ENCODE data around the gene ABHD15. TPM values are rescaled to one million over a fixed set of nuclear protein-coding genes. Genes with fewer than 3 reads are reported as not detected.

ABHD15 gene, protein sequence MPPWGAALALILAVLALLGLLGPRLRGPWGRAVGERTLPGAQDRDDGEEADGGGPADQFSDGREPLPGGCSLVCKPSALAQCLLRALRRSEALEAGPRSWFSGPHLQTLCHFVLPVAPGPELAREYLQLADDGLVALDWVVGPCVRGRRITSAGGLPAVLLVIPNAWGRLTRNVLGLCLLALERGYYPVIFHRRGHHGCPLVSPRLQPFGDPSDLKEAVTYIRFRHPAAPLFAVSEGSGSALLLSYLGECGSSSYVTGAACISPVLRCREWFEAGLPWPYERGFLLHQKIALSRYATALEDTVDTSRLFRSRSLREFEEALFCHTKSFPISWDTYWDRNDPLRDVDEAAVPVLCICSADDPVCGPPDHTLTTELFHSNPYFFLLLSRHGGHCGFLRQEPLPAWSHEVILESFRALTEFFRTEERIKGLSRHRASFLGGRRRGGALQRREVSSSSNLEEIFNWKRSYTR
- 1 to 10 TPM; 7.0 to 7.6 (median 7.6) TPM for polyA plus RNA-seq (ENCODE audit: insufficient read length in 4 of 4)

DNA sequence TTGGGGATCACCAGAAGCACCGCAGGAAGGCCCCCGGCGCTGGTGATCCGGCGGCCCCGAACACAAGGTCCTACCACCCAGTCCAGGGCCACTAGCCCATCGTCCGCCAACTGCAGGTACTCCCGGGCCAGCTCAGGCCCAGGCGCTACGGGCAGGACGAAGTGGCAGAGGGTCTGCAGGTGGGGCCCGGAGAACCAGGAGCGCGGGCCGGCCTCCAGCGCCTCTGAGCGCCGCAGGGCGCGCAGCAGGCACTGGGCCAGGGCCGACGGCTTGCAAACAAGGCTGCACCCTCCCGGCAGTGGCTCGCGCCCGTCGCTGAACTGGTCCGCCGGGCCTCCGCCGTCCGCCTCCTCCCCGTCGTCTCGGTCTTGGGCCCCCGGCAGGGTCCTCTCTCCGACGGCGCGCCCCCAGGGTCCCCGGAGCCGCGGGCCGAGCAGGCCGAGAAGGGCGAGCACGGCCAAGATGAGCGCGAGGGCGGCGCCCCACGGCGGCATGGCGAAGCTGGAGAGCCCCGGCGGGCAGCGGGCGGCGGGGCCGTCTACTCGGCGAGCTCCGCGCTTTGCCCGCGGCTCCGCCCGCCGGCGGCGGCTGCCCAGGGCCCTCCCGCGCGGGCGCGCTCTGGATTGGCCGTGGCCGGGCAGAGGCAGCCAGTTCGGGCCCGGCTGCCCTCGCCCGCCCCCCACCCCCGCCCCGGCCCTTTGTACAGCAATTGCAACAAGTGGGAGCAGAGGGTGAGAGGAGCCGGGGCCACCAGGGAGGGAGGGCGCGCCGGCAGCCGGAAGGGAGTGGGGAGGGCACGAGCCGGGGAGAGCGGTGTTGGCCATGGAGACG is at the start of gene ABHD15:
Gene ABHD15, minus strand, starts transcription at position 565 of the 831 bp plus-strand sequence. Its CDS starts 71 bp downstream, at position 494.
- peak in 1 of 4 donors; percentile 55 for DNase-seq (ENCODE audit: low read depth in 4 of 4, low spot score in 3 of 4)

DNA sequence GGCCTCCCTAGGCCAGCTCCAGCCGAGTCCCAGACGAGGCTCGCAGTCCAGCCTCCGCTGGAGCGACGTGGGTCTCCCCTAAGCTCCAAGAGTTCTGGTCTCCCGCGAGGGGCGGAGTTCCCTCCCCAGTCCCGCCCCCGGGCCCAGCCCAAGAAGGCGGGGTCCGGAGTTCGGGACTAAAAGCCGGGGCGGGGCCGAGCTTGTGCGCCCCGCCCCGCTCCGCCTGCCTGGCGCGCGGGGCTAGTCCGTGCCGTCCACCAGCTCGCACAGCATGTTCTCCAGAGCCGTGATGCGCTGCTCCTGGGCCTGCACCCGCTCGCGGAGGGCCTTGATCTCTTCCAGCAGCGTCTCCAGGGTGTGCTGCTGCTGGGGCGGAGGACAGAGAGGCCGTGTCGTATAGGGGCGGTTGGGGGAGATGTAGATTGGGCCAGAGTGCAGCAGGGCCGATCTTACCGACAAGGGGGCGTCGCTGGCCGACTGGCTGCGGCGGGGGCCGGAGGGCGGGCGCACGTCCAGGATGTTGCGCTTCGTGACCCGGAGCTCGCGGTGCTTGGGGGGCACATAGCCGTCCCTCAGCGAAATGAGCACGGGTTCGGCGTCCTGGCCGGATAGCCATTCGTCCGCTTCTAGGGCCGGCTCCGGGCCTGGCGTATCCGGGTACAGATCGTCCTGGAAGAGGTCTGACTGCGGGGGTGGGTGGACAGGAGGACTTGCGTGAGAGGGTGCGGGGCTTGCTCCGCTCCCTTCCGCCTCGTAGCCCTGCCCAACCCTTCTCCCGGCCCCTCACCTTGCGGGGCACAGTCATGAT is 48.9 kb upstream of the ABHD15 start:
- peak in 2 of 4 donors; percentile 71 to 73 for DNase-seq (ENCODE audit: low read depth in 4 of 4, low spot score in 3 of 4)

DNA sequence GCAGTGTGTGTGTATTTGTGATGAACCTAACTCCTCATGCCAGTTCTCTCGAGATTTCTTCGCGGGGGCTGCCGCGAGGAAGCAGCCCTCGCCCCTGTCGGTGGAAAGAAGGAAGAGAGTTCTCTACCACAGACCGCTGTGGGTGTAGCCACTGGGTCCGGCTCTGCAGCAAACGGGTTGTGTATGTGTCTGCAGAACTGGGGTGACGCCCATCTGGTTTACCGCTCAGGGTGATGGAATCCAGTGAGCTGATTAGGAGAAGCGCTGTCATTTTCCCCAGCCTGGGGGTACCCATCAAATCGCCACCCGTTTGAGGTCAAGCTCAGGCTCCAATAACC is 48.2 kb upstream of the ABHD15 start:
- no peak for DNase-seq (ENCODE audit: low read depth in 4 of 4, low spot score in 3 of 4)

- no peak for DNase-seq (ENCODE audit: low read depth in 4 of 4, low spot score in 3 of 4)
These were observed 47.7 kb upstream of the ABHD15 start for GRCh38 chr17:29614349-29615047.

GRCh38 chr17:29613856-29614255 is 47.0 kb upstream of the ABHD15 start:
- DNase-seq (ENCODE audit: low read depth in 4 of 4, low spot score in 3 of 4) = no peak

DNA sequence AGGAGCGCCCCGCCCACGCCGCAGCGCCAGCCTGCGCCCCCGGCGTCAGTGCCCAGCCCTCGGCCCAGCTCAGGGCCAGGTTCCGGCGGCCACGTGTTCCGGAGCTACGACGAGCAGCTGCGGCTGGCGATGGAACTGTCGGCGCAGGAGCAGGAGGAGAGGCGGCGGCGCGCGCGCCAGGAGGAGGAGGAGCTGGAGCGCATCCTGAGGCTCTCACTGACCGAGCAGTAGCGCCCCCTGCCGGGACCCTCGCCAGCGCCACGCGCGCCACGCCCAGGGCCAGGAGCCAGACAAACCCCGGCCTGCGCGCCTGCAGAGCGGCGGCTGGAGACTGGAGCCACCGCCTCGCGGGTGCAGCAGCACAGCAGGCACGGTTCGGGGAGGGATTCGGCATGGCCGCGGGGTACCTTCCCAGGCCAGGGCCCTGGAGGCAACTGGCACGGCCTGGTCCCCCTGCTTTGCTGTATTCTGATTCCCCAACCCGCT is 46.6 kb upstream of the ABHD15 start:
- peak; percentile 79 to 90 (median 82) for DNase-seq (ENCODE audit: low read depth in 4 of 4, low spot score in 3 of 4)

- no peak for DNase-seq (ENCODE audit: low read depth in 4 of 4, low spot score in 3 of 4)
These were observed 45.8 kb upstream of the ABHD15 start for GRCh38 chr17:29612404-29613280.

GRCh38 chr17:29612094-29612403 is 45.2 kb upstream of the ABHD15 start:
- no peak for DNase-seq (ENCODE audit: low read depth in 4 of 4, low spot score in 3 of 4)

DNA sequence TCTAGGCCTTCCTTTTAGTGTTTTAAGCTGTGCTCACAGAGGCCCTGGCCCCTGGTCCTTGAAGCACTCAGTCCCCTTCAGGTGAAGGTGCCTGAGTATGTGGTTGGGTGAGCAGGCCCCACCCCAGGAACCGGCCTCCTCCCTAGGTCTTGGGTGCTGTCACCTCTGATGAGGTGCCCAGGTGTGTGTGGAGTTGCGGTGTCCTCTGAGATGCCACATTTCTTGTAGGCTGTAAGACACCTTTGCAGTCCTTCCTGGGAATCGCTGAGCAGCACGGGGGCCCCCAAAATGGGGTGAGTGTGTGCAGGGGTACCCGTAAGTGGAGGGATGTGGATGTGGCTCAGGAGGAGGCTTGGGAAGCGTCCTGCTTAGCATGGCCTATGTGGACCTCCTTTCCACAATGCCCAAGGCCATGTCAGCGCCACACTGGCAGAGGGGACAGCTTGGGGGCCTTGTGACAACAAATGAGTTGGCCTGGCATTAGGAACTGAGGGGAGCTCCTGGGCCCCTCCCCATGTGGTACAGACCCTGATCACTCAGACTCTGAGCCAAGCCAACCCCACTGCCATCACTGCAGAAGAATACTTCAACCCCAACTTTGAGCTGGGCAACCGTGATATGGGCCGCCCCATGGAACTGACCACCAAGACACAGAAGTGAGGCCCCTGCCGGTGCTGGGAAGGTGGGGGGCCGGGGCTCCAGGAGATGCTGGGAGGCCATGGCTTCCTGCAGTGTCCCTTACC is 44.7 kb upstream of the ABHD15 start:
- no peak for DNase-seq (ENCODE audit: low read depth in 4 of 4, low spot score in 3 of 4)

DNA sequence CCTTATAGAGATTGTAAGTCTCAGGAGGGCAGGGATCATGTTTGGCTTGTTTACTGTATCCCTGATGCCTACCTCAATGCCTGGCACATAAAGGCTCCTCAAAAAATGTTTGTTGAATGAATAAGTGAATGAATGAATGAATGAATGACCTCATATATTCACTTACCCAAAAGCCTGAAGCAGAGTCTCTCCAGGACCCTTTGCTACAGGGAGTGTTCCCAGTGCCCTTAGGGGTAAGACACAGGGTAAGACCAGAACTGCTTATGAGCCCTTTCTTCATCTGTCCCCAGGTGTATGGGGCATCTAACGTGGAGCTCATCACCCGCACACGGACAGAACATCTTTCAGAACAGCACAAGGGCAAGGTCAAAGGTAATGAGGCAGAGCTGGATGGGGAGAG is 43.6 kb upstream of the ABHD15 start:
- no peak for DNase-seq (ENCODE audit: low read depth in 4 of 4, low spot score in 3 of 4)

- no peak for DNase-seq (ENCODE audit: low read depth in 4 of 4, low spot score in 3 of 4)
These were observed 42.1 kb upstream of the ABHD15 start for GRCh38 chr17:29608986-29609385.

GRCh38 chr17:29607557-29608195 is 40.8 kb upstream of the ABHD15 start:
- DNase-seq (ENCODE audit: low read depth in 4 of 4, low spot score in 3 of 4) = no peak

DNA sequence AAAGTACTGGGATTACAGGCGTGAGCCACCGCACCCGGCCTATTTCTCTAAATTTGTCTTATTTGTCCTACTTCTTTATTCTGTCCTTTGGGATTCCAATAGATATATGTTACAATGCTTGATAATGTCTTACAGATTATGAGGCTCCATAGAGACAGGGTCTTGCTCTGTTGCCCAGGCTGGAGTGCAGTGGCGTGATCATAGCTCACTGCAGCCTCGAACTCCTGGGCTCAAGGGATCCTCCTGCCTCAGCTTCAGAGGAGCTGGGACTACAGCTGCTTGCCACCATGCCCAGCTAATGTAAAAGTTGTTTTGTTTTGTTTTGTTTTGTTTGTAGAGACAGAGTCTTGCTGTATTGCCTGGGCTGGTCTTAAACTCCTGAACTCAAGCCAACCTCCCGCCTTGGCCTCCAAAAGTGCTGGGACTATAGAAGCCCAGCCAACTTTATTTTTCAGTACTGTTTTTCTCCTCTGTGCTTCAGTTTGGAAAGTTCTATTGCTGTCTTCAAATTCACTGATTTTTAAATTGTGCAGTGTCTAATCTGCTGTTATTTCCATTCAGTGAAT is 36.4 kb upstream of the ABHD15 start:
- no peak for DNase-seq (ENCODE audit: low read depth in 4 of 4, low spot score in 3 of 4)

DNA sequence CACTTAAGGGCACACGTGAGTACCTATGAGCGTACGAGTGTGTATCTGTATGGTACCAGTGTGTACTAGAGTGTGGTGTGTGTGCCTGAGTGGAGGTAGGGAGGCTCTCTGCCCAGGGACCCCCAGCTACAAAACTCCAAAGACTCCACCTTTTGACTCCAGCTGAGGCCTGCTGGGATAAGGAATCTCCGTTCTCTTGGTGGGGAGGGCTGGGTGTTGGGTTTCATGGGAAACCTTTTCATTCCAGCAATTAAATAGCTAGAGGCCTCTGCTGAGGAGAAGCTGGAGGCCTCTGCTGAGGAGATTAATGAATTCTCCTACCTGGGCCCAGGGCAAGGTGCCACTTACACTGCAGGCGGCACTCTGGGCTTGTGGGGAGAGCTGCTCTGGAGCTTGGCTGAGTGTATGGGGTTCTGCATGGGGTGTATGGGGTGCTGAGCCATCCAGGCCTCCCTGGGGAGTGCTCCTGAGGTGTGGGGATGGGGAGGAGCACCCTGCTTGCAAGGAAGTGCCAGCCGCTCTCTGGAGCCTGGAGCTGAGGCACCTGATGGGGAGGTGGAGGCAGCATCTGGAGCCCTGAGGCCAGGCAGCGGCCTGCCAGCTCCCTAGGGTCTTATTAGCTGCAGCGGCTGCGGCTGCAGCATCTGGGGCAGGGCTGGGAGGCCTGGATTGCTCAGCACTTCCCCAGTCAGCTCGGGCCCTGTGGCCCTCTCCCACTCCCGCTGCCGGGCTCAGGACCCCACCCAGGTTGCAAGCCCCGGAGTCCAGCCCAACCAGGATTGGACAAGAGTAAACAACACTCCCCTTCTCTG is 30.7 kb upstream of the ABHD15 start:
- DNase-seq (ENCODE audit: low read depth in 4 of 4, low spot score in 3 of 4) = no peak

- DNase-seq (ENCODE audit: low read depth in 4 of 4, low spot score in 3 of 4) = no peak
These were observed 30.0 kb upstream of the ABHD15 start for GRCh38 chr17:29596811-29597210.

DNA sequence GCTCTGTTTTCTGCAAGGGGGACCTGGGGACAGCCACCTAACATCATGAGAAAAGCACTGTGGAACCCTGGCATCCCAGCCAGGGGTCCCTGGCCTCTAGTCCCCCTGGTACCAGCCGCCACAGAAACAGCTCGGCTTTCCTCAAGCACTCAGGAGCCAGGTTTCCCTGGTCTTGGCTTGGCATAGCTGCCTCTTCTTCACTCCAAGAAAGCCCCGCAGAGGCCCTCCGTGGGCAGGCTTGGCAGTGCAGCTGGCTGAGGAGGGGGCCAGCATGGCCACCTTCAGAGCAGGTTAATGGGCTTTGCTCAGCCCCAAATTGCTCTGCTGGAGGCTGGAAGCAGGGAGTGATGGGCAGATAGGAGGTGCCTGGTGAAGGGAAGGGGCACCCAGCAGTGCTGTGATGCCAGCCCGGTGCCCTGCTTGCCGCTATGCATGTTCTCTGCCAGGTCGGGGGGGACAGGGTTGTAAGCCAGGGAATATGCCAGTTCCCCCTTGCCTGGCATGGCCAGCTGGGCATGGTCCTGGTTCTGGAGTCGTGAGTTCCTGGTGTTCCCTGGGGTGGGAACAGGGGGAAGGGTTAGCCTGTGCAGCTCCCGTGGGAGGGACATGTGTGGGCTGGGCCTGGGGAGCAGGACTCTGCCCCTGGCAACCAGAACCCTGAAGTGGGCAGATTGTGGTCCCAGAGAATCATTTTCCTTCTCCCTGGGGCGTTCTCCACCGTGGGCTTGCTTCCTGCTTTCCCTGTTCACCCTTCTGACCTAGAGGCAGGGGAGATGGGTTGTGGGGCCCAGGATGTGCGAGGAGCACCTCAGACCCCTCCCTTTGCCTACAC is 29.3 kb upstream of the ABHD15 start:
- no peak for DNase-seq (ENCODE audit: low read depth in 4 of 4, low spot score in 3 of 4)
